GM21786 (cell line): ENCODE measurements around the gene DEFB110.
A peak's percentile ranks its signal among the peaks of the same experiment; 100 is the strongest.

Experiments
- ATAC-seq: cut with Tn5 transposase; IDR thresholded peaks from one replicate; pipeline ENCODE4 v1.9.1; 2021; ENCODE audit not compliant: unreplicated experiment

Gene DEFB110

DNA sequence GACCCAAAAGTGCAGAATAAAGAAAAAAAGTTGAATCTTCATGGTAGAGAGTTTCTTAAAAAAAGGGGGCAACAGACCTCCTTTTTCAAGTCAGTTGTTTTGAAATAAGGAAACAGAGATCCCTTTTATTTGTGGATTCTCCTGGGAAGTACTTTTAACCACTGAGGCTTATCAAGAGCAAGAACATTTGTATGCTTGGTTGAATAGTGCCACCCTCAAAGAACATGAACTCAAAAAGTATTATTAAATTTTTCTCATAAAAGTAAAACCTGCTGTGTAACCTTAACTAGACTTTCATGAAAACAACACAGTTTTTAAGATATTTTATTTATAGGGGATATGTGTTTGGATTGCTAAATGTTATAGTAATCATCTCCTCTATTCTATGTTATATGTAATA, at the start of gene DEFB110:
DEFB110 (minus strand) TSS at position 101 of the 400 bp plus-strand sequence; CDS start at position 42, 59 bp downstream.
- ATAC-seq = no peak

DNA sequence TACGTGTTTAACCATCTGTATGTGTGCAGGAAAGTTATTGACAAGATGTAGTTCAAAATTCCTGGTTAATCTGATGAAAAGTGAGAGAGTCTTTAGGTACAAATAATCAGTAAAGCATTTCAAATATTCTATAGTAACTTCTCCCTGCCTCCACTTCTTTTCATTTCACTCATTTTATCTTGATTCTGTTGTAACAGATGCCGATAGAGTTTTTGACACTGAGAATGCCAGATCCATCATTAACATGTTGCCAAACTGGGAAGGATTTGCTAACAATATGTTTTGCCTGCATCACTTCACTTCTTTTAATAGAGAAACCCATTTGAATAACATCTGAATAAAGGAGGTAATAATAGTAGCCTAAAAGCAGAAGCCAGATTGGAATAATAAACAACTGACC, 48.3 kb upstream of the DEFB110 start:
- no peak for ATAC-seq

DNA sequence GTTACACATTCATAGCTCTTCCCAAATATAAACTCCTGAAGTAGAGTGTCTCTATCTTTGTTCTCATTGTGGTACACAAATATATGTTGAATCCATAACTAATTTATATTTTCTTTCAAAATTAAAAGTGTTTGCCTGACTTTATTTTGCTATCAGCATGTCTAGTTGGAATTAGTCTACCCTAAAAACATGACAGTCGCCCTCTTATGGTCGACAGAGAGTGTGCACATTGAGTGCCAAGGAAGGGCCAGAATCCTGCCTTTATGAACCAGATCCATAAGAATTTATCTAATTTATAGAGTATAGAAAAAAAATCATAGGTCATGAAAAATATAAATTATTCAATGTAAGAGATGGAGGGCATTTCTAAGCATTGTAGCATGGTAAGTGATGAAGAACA, 40.3 kb upstream of the DEFB110 start:
- no peak for ATAC-seq

DNA sequence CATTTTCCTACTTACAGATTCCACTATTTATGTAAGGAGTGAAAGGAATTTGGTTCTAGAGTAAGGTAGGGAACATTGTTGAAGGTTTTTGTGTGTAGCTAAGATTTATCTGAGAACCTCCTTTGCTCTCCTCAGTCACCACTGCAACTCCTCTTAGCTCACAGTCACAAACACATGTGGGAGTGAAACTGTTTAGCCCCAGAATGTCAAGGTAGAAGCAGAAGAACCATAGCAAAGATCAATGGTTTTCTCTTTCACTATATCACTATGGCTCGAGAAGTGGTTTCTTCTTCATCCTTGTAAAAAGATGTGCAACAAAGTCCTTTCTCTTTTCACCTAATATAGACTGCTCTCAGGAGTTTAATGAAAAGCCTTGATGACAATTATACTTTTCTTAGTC, 34.4 kb upstream of the DEFB110 start:
- no peak for ATAC-seq

DNA sequence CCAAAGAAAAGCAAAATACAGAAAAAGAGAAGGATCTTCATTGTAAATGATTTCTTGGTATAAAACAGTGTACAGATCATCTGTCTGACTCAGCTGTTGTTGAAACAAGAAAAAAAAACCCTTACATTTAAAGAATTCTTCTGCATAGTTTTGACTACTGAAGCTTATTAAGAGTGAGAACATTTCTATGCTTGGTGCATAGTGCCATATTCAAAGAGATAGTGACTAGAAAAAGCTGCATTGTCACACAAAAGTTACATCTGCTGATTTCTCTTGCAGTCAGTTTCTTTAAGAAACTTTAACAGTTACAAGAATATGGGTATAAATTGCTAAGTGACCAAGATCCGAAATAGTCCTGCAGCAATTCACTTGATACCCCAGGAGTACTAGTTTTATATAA, 28.0 kb upstream of the DEFB110 start, which contains the start of gene DEFB112:
DEFB112 (minus strand) TSS at position 101 of the 400 bp plus-strand sequence; CDS start at position 41, 60 bp downstream.
- ATAC-seq = no peak

DNA sequence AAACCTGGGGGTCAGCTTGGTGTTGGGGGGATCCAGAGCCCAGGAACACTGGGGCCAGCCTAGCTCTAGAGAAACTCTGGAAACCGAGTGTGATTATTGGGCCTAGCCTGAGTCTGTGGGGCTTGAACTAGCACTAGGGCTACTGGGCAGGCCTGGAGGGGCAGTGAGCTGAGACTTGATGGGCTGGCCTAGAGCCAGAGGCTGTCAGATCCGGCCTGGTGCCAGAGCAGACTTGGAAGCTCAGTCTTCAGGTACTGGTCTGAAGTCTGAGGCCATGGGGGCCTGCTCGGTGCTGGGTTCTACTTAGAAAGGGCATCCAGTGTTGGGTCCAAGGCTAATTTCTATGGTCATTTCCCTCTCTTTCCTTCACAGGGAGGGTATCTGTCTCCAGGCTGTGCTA, 25.2 kb upstream of the DEFB110 start:
- no peak for ATAC-seq

DNA sequence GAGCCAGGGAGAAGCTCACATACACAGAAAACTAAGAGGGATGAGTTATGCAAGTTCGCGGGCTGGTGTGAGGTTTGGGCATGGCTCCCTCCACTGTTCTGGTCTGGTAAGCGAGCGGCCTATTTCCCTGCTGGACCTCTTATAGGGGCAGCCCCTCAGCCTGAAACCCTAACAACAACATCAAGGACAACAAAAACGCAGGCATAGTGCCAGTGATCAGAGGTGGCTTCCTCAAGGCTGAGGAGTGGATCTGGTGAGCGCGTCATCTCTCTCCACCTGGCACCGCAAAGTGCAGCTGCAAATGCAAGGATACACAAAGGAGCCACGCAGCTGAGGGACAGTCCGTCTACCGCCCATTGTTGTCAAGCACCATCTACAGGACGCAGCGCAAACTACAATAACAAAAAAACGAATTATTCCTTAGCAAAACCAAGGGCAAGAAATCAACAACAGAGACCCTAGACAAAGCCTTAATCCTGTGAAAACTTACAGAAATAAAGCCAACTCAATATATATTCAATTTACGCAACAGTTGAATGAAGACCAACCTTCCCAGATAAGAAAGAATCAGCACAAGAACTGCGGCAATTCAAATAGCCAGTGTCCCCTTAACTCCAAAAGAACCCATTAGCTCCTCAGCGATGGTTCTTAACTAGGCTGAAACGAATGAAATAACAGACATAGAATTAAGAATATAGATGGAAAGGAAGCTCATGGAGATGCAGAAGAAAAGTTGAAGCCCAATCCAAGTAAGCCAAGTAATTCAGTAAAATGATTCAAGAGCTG, 9.2 kb upstream of the DEFB110 start:
- ATAC-seq = no peak

DNA sequence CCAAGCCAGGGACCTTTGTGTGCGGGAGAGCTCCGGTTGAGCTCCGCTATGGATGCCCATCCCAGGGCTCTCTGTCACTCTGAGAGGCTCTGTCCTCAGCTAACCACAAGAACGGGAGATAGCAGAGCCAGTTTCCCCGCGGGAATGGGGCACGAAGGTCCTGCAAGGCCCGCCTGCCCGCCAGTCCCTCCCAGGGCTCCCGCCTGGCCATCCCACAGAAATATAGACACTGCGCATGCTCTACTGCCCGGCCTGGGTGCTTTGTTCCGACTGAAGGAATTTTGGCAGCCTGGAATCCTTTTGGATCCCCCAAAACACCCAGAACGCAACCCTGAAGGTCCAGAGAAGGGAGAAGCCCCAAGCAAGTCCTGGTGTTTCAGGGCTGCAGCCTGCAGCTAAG, 8.6 kb upstream of the DEFB110 start:
- no peak for ATAC-seq

DNA sequence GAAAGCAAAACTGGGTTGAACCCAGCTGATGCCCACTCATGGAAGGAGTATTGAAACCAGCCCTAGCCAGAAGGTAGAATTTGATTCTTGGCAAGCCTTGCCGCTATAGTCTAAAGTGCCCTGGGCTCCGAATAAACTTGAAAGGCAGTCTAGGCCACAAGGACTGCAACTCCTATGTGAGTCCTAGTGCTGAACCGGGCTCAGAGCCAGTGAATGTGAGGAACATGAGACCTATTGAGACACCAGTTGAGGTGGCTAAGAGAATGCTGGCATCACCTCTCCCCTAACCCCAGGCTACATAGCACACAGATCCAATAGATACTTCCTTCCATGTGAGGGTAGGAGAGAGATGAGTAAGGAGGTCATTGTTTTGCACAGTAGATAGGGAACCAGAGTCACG, 3.5 kb upstream of the DEFB110 start:
- ATAC-seq = no peak

DNA sequence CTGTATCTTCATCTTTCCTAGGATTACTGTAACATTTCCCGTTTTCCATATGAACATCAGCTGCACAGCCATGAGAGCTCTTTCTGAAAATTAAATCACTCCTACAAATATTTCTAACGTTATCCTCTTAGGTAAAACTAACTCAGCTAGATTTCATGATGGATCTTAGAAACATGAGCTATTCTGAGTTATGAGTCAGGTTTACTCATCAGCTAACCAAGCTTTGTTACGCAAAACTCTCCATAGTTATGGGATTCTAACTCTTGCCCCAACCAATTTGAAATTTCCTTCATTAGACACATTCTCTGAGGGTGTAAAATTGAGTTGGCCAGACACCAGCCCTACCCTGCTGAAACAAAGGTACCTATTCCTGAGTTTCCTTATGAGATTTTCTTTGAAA, 14.0 kb downstream of the DEFB110 start:
- no peak for ATAC-seq

DNA sequence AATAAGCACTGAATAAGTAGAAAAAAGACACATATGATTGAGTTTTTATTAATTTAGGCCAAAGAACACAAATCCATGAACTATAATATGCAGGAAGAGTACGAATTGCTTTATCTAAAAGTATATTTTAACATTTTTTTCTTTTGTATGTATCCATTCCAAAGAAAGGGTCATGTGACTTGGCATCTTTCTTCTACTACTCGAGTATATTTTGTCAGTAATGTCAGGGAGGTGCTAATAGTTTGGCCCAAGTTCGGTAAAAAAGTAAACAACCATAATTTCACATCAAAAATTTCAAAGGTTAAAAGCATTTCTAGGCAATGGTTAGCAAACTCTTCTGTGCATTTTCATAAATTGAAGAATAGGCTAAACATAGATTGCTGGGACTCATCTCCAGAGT, 18.7 kb downstream of the DEFB110 start:
- ATAC-seq = no peak

DNA sequence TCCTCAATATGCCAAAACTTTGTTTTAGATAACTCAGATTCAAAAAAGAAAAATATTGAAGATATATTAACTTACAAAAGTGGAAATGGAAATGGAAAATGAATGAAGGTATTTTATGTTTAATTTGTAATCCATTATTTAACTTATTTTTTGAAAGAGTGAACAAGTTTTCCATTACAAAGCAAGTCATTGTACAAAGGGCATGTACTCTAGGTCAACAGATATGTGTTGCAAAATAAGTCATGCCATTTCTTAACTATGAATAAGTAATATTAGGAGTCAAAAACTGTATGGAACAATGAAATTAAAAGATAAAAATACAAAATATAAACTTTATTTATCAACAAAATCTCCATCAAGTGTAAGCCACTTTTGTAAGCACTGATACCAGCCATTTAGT, 26.5 kb downstream of the DEFB110 start:
- ATAC-seq = no peak

DNA sequence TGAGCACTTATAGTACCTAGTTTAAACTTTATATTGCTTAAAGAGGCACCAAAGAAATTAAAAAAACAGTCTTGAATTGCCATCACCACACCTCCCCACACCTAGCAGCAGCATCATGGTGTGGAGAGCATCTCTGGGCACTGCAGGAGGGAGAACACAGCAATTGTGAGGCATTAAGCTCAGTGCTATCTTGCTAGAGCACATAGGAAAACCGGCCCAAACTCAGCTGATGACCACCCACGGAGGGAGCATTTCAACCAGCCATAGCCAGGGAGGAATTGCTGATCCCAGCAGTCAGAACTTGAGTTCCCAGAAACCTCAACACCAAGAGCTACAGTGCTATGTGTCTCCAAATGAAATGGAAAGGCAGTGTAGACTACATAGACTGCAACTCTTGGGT, 32.9 kb downstream of the DEFB110 start:
- ATAC-seq = no peak

DNA sequence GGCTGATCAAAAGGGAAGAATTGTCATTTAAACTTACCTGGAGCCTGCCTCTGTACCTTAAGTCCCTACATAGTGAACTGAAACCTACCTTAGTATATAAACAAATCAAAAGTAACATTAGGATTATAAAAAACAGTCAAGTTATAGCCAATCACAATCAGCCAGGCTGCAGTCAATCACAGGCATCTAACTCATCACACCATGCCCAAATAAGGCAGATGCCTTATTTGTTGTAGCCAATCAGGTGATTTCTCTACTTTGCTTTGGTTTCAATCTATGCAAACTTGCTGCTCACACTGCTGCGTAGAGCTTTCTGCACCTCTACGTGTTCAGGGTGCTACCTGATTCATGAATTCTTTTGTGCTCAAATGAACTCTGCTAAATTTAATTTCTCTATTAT, 34.0 kb downstream of the DEFB110 start:
- ATAC-seq = no peak

DNA sequence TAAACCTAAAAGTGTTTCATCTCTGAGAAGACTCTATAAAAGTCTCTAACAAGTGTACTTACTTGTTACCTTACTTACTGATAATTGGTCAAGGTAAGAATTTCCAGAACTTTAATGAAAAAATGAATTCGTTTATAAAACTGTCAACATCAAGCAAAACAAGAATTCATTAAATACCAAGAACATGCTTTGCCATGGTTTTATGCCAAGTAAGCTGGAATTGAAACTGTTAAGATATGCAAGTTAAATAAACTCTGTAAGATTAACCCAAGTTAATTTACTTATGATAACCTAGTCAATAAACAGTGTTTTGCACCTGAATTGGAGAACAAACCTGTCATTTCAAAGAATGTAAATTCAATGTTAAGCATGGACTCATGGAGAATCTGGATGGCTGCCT, 35.2 kb downstream of the DEFB110 start:
- no peak for ATAC-seq

DNA sequence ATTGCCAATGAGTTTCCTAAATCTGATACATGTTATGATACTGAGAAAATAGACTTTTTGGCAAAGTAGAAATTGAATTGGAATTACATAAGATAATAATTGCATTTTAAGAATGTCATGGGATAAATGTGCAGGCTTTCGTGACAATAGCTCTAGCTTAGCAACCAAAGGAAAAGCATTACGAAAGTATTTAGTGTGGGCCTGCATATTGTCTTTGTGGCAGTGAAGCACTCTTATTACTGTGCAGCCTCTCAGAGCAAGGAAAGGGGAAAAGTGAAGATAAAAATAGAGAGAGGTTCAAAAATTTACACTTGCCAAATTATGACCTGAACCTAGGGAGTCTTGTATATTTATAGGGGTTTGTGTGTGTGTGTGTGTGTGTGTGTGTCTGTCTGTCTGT, 39.7 kb downstream of the DEFB110 start:
- ATAC-seq = no peak

DNA sequence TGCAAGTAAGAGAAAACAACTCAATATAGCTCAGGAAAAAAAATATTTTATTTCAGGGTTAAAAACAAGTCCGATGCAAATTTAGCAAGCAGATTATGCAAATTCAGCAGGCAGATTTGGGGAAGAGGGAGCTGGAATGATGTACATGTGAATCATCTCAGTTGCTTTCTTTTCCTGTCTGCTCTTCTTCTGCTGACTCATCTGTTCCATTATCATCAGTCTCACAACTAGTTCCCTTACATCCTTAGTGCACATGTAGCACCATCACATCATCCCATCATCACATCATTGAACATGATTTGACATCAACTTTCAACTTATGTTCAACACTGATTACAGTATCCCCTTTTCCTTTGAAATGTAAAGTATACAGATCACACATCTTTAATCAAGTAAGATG, 40.9 kb downstream of the DEFB110 start:
- no peak for ATAC-seq

DNA sequence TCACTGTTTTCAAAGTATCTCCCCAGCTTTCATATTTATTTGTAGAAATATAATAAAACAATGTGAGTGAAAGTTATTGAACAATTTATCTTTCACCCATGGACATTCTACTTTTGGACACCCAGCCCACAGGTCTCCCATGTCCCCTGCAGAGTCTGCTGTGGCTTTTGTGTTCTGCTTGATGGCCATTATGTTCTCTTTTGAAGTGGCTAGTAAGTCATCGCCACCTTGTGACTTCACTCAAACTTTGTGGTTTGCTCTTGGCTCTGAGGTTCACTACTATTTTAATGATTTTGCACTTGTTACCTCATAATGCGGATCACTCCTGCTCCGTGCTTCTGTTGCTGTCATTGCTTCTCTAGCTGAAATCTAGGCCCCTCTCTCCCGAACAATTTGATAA, 42.2 kb downstream of the DEFB110 start:
- ATAC-seq = peak; percentile 44

DNA sequence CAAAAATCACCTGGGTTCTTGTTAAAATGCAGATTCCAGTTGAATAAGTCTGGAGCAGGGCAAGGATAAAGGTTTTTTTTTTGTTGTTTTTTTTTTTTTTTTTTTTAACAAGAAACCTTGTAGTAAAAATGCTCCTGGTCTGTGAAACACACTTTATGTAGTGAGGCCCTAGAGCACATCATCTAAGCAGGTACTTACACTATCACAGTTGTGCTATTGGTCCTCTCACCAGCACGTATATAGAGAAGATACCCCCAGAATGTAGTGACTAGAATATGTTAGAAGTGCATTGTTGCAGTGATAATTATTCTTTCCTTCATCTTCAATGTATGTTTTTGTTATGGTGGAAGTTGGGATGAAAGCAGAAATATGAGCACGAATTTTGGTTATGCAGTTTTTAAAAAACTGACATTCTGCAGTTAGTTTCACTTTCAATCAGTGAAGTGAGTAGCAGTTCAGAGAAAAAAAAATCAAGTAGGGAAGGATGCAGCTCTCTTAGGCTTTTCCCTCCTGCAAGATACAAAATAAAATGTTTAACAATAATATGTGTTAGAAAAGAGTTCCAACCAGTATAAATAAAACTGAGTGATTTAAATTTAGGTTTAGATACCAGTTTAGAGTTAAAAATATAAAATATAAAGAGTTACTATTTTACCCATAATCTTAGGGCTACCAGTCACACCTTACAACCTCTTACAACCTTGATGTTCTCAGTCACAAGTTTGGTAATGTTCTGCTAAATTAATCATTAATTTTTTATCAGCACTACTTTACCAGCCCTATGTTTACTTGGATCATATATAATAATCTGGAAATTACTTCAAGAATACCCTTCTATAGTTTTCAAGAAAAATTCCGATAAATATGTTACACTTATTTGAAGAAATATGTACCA, 43.2 kb downstream of the DEFB110 start:
- ATAC-seq = peak; percentile 53

DNA sequence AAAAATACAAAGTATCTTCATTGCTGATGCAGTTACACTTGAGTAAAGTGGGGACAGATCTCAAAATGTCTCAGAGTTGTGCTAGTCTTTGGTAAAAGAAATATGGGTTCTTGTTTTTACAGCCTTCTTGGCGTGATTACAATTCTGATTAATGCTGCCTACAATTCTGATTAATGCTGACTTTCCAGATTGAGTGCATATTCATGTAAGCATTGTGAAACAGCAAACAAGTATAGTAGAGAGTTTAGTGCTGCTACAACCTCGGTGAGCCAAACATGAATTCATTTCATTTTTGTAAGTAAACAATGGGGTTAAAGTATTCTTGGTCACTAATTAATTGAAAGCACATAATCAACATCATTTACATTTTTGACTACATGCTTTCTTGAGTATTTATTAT, 52.2 kb downstream of the DEFB110 start, which contains the start of gene DEFB113:
DEFB113 (minus strand) TSS at position 21 of the 400 bp plus-strand sequence; CDS start at position 21, 0 bp downstream.
- no peak for ATAC-seq
